ENCODE results near the gene SMC5.
"Not testable (repeated sequence)": the region's sequence is repeated elsewhere in the genome, so short reads cannot be mapped to it uniquely, and the experiment has no call there.

The SMC5 gene

DNA sequence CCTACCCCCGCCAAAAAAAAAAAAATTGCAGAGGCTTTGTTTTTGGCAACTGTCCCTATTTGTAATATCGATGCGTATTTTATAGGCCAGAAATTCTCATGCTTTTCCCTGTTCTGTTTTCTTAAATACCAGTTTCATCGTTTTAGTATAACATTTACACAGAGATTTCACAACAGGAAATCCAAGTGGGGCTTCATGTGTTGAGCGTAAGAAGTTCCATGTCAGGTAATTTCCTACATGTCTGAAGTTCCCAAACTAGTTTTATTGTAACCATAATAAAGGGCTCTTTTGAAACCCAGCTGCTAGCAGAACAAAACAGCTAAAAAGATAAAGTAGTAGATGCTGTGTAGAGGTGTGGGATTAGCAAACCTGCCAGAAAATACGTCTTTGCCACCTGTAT is 4.2 kb downstream of the SMC5 start:
- in situ Hi-C loops (cut with MboI; ENCODE audit: low sequenced_read_pairs) = no loop called here

DNA sequence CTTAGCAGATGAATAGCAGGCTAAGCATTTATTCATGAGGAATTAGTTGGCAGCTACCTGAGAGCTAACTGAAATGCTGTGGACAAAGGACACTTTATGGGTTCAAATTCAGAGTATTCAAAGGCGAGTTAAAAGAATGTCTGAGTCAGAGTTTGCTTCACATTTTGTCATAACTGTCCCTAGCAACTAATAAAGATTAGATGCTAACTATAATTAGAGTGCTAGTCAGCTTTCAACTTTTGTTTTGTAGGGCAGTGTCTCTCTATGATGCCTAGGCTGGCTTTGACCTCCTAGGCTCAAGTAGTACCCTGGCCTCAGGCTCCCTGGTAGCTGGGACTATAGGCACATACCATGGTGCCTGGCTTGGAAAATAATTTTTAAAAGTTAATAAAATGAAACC is 4.6 kb downstream of the SMC5 start:
- in situ Hi-C loops (cut with MboI; ENCODE audit: low sequenced_read_pairs) = no loop called here

DNA sequence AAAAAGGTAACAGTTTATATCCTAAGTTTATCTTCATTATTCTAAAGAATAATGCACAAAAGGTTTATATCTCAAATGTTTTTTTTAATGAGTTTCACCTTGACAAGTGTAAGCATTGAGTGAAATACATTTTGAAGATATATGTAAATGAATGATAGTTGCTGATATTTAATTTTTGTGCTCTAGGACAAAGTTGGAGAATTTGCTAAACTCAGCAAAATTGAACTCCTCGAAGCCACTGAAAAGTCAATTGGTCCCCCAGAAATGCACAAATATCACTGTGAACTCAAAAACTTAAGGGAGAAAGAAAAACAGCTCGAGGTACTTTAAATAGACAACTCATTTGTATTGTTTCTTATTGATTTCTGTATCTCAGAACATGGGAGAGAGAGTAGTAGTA is 19.5 kb downstream of the SMC5 start:
- in situ Hi-C loops (cut with MboI; ENCODE audit: low sequenced_read_pairs) = no loop called here

DNA sequence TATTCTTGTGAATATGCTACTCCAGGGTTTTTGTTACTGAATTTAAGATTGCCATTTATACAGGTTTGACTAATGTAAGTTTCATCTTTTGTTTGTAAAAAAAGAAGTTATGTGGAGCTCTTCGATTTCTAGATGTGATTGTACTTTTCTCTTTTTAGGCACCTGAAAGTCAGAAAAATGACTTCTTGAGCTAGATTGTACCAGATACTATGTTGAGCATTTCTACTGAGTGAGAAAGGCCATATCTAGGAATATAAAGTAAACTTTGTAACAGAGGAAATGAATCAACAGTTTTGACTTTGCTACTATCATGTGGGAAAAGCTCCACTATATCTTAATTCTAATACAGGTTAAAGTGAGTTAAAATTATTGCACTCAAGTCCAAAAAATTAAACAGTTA is 25.1 kb downstream of the SMC5 start:
- in situ Hi-C loops (cut with MboI; ENCODE audit: low sequenced_read_pairs) = no loop called here

DNA sequence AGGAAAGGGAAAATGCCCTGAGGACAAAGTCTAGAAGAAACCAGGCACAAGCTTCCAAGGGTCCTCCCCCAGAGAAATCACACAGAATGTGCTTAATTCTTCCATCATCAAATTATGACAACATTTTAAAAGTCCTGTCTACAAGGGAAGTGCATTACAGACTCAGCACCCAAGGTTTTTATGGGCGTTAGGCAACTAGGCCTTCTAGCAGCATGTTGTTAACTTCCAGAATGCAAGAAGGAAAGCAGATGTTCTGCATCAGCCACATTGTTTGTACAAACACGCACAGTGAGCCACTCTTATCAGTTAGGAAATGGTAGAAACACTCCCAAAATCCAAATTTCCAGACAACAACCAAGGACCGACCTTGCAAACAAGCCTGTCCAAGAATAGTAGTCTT is 26.5 kb downstream of the SMC5 start:
- in situ Hi-C loops (cut with MboI; ENCODE audit: low sequenced_read_pairs) = no loop called here

DNA sequence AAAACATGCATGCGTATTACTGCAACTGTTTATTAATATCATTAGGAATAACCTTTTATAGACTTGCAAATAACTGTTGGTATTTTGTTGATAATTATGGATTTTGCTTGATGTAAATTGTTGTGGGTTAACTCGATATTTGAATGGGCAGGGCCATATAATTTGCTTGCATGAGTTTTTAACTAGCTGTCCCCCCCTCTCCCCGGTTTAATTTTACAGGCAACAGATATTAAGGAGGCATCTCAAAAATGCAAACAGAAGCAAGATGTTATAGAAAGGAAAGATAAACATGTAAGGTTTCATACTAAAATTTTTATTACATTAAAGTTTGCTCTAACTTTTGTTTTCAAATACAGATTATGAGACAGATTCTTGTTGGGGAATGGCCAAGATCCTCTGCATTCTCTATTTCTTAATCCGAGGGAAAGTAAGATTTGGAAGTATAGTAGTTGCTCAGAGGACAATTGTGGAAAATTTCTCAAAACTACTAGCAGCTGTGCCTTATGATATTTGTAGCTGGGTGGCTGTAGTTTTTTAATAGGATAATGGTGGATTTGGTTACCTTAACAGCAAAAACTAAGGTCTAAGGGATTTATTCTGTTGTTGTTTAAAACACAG is 27.3 kb downstream of the SMC5 start:
- in situ Hi-C loops (cut with MboI; ENCODE audit: low sequenced_read_pairs) = no loop called here

DNA sequence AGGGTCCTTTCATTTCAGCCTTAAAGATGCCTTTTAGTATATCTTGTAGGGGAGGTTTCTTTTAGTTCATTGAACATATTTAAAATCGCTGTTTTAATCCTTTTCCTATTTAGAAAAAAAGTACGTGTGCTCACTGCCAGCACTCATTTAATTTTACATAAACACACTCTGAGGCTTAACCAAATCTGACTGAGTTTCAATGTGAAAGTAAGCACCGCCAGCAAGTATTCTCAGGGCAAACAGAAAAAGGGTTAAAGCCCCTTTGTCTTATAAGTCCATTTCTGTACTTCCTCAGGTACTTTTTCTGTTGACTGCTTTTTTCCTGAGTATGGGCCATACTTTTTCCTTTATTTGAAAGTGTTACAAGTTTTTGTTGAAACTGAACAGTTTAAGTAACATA is 31.8 kb downstream of the SMC5 start:
- in situ Hi-C loops (cut with MboI; ENCODE audit: low sequenced_read_pairs) = no loop called here

DNA sequence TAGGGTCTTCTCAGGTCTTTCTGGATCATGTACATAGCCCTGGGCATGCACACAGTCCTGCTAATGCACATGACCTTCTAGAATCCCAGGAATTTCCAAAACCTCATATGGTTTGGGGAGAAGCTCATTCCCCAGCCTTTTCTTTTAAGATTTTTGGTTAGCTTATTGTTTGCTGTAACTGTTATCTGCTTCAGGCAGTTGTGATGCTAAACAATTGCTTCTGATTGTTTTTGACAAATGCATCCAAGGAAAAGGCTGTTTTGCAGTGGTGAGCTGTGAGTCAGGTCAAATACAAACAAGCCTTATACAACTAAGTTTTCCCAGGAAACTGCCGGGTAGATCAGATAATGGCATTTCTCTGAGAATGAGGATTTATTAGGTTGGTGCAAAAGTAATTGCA is 32.7 kb downstream of the SMC5 start:
- in situ Hi-C loops (cut with MboI; ENCODE audit: low sequenced_read_pairs) = no loop called here

DNA sequence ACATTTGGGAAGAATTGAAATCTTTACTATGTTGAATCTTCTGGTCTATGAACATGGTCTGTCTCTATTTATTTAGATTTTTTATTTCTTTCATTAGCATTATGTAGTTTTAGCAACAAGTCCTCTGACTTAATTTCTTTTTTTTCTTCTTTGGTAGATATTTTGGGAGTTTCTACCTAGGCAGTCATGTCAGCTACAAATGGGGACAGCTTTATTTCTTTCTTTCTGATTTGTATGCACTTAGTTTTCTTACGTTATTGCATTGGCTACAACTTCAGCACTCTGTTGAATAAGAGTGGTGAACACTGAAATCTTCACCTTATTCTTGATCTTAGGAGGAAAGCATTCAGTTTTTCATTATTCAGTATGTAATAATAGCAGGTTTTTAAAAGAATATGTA is 33.5 kb downstream of the SMC5 start:
- in situ Hi-C loops (cut with MboI; ENCODE audit: low sequenced_read_pairs) = no loop called here

DNA sequence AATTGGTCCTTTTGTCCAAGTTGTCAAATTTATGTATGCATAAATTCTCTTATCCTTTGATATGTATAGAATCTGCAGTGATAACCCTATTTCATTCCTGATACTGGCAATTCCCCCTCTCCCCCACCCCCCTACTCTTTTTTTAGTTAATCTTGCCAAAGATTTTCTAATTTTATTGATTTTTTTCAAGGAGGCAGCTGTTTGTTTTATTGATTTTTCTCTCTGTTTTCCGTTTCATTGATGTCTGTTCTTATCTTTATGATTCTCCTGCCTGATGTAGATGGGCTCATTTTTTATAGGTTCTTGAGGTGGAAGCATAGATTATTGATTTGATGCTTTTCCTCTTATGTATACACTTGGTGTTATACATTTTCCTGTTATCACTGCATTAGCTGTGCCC is 34.4 kb downstream of the SMC5 start:
- in situ Hi-C loops (cut with MboI; ENCODE audit: low sequenced_read_pairs) = no loop called here

DNA sequence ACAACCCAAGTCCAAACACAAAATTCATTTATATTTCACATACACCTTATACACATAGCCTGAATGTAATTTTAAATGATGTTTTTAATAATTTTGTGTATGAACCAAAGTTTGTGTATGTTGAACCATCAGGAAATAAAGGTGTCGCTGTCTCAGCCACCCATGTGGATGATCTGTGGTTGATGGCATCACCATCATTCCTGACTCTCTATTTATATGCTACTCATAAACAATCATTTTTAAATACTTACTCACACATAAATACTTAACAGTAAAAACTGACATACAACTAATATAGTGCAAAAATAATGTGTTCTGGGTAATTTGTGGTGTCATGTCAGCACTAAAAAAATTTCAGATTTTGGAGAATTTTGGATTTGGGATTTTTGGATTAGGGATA is 38.4 kb downstream of the SMC5 start:
- in situ Hi-C loops (cut with MboI; ENCODE audit: low sequenced_read_pairs) = no loop called here

DNA sequence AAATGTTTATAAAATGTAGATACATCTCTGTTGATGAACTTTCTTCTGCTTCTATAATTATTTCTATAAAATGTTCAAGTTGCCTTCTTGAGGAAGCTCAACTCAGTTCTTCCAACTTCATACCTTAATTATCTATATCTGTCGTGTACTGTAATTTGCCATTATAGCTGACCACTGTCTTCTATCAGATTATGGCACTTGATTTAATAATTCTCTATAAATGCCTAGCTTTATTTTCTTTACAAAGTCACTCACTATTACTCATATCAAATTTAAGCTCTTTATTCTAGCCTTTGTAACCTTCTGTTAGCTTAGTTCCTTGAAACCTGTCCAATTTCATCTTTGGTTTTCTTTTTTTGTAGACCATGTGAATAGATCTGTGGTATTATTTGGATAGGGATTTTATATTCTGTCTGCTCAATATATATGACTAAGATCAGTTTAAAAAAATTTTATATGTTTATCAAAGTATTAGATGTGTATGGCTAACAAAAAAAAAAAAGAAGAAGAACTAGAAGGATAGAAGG is 39.5 kb downstream of the SMC5 start:
- in situ Hi-C loops (cut with MboI; ENCODE audit: low sequenced_read_pairs) = no loop called here

DNA sequence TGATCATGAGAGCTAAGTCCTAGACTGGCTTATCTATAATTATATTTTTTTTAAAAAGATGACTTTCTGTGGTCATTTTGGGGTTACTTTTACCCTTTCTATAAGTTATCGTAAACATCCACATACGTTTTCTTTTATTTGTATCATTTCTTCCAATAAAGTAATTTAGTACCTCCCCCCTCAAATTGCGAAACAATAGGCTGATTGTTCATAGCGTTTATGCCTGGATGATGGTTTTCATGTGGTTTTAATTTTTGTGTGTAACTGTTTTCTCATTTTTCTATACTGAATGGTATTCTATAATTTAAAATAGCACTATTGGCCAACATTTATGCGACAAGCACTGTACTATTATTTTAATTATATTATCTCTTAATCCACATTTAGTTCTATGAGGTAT is 44.5 kb downstream of the SMC5 start:
- in situ Hi-C loops (cut with MboI; ENCODE audit: low sequenced_read_pairs) = no loop called here

DNA sequence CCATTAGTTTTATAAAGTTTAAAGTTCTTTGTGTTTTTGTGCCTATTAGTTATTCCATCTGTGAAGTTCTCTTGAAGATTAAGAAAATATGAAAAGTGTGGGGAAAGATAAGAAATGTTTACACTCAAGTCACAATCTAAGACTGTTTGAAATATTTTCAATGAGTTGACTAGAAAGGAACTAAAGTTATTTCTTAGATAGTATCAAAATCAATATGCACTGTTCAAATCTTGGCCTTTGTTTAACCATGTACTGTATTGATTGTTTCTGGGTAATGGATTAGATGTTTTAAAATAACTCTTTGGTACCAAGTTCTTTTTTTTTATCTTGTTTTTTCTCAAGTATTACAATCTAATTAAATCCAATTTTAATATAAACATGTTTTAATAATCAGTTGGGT is 46.0 kb downstream of the SMC5 start:
- in situ Hi-C loops (cut with MboI; ENCODE audit: low sequenced_read_pairs) = no loop called here

DNA sequence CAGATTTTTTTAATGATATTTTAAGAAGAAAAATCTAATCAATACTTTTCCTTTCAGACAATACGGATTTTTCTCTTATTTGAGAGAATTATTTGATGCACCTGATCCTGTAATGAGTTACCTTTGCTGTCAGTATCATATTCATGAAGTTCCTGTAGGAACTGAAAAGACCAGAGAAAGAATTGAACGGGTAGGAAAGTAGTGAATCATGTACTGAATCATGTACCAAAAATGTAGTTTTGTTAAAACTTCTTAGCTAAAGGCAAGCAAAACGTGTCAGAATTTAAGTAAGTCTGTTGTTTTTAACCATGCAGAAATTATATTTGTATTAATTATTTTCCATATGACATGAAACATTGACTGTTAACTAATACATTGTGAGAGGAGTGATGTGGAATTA is 56.6 kb downstream of the SMC5 start:
- in situ Hi-C loops (cut with MboI; ENCODE audit: low sequenced_read_pairs) = no loop called here

DNA sequence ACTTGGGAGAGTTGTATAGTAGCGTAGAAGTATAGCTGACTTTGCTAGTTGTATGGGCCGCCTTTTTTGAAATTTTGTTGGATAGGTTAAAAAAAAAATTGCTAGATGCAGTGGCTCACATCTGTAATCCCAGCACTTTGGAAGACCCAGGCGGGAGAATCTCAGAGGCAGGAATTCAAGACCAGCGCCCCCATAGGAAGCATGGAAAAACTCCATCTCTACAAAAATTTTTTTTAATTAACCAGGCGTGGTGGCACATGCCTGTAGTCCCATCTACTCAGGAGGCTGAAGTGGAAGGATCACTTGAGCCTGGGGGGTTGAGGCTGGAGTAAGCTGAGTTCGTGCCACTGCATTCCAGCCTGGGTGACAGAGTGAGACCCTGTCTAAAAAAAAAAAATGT is 59.2 kb downstream of the SMC5 start:
- in situ Hi-C loops (cut with MboI; ENCODE audit: low sequenced_read_pairs) = no loop called here

DNA sequence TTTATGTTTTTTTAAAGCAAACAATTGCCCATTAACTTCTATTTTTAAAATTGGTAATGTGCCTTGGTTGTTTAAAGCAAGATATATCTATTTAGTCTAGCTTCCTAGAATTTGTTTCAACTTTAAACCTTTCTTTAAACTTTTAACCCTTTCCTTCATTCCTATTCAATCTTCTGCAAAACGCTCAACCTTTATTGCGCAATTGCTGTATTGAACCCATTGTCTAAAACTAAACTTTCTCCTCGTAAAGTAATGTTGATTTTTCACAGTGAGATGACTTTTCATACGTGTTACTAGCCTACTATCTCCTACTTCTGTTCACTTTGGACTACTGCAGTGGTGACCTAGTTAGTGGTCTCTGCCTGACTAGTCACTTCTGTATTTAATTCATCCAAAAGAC is 63.3 kb downstream of the SMC5 start:
- in situ Hi-C loops (cut with MboI; ENCODE audit: low sequenced_read_pairs) = no loop called here

DNA sequence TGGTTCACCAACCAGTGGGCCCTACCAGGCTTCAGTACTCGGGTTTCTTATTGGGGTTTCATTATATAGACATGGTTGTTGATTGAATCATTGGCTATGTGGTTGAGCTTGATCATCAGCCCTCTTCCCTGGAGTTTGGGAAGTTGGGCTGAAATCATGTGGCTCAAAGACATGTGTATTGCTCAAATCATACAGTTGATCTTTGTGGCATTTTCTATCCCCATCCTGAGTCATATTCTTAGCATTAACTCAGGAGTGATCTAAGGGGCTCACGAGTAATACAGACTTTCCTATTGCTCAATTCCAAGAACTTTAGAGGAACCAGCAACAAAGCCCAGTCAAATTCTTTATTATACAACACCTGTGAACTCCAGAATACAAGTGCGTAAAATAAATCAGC is 66.2 kb downstream of the SMC5 start:
- in situ Hi-C loops (cut with MboI; ENCODE audit: low sequenced_read_pairs) = no loop called here

DNA sequence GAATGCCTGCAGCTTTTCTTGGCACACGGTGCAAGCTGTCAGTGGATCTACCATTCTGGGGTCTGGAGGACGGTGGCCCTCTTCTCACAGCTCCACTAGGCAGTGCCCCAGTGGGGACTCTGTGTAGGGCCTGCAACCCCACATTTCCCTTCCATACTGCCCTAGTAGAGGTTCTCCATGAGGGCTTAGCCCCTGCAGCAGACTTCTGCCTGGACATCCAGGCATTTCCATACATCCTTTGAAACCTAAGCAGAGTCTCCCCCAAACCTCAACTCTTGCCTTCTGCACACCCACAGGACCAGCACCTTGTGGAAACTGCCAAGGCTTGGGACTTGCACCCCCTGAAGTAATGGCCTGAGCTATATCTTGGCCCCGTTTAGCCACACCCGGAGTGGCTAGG is 69.8 kb downstream of the SMC5 start:
- in situ Hi-C loops (cut with MboI; ENCODE audit: low sequenced_read_pairs) = not testable (repeated sequence)

DNA sequence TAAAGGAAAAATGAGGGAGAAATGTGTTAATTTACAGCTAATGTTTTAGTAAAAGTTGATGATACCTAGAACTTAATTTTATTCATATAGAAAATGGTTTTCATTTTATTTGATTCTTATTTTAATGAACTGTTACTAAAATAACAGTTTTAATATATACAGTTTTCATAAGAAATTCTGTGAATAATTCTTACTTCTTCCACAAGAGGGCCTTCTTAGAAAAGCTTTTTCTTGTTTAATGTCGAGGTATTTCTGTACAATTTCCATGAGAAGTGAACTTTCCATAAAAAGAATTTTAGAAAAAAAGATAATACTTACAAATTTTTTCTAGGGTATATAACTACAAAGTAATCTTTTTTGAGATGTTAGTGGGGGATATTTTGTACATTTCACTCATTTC is 81.8 kb downstream of the SMC5 start:
- in situ Hi-C loops (cut with MboI; ENCODE audit: low sequenced_read_pairs) = no loop called here

DNA sequence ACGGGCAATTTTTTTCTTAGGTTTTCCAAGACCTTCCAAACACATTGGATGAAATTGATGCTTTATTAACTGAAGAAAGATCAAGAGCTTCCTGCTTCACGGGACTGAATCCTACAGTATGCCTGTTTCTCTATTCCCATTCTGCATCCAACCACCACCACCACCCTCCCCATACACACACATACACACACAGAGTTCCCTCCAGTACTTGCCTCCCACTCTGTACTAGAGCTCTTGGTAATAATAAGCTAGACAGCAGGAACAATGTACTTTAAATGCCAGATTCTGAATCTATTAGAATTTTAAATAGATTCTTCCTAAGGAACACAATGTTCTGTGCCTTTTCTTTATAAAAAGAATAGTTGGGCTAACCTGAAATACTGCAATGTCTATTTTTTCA is 88.3 kb downstream of the SMC5 start:
- in situ Hi-C loops (cut with MboI; ENCODE audit: low sequenced_read_pairs) = no loop called here

DNA sequence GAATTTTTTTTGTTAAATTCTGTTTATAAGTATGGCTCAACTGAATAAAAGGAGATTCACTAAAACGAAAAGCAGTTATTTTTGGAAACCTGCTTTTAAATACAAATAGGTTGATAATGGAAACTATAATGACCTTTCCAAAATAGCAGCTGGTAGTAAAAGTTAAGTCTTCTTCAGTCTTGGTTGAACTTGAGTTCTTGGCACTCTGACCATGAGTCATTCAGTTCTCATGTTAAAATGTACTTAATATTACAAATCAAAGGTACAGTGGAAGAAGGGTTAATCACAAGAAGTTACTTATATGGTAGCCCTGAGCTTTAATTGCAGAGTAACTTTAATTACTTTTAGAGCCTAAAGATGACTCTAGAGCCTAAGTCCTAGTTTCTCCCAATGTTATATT is 93.6 kb downstream of the SMC5 start:
- in situ Hi-C loops (cut with MboI; ENCODE audit: low sequenced_read_pairs) = no loop called here

DNA sequence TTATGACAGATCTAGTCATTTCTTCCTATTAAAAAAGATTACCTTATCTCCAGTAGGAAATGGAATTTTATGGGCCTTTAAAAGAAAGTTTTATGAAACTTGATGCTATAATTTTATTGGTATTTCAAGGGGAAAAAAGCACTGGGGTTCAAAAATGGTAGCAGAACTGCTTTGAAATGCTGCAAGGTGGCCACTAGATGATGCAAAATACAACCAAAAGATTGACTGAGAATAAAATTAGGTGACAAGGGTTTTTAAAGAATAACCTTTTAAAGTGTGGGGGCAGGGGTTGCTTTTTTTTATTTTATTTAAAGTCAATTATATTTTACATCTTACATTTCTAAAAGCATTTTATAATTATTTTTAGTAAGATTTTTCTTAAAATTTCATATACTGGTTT is 94.0 kb downstream of the SMC5 start:
- in situ Hi-C loops (cut with MboI; ENCODE audit: low sequenced_read_pairs) = no loop called here

DNA sequence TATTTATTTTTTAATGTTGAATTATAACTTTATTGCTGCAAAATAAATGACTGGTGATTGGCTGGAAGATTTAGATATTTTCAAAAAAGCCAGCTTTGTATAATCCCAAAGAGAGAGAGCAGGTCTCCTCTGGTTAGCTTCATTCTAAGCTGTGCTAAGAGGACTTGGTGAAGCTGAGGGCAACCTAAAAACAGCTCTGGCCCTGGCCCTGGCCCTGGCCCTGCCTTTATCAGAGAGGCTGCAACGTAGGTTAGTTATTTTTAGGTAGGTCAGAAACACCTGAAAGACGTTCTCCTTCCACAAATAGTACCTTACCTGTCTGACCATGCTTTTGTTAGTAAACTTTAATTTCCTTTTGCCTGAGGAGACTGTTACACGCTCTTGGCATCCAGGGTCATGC is 97.0 kb downstream of the SMC5 start:
- in situ Hi-C loops (cut with MboI; ENCODE audit: low sequenced_read_pairs) = no loop called here

All from HL-60/S4 treated with retinoic acid at 250 ng/mL for 4 days and 3 days (cell line).